ENCODE data around the gene MB21D2.

Gene MB21D2

GRCh38 chr3:192818126-192818525 lies 99.5 kb downstream of the MB21D2 start:
- H3K4me3 ChIP-seq (ENCODE audit: low read depth, low read length), result no peak overlapping the region
- TF ChIP-seq CTCF (IDR thresholded peaks at IDR 0.05; ENCODE audit: low read depth, low read length), result no peak

- no peak for TF ChIP-seq CTCF (IDR thresholded peaks at IDR 0.05; ENCODE audit: low read depth, low read length)
- no peak overlapping the region for H3K4me3 ChIP-seq (ENCODE audit: low read depth, low read length)
Observed at GRCh38 chr3:192817506-192817905, 100.2 kb downstream of the MB21D2 start.

- TF ChIP-seq CTCF (IDR thresholded peaks at IDR 0.05; ENCODE audit: low read depth, low read length), result no peak
- no peak overlapping the region for H3K4me3 ChIP-seq (ENCODE audit: low read depth, low read length)
Observed at GRCh38 chr3:192817053-192817452, 100.6 kb downstream of the MB21D2 start.

GRCh38 chr3:192816351-192816750 lies 101.3 kb downstream of the MB21D2 start:
- H3K4me3 ChIP-seq (ENCODE audit: low read depth, low read length), result no peak overlapping the region
- TF ChIP-seq CTCF (IDR thresholded peaks at IDR 0.05; ENCODE audit: low read depth, low read length), result peak; percentile 46

GRCh38 chr3:192812743-192813383 lies 104.8 kb downstream of the MB21D2 start:
- H3K4me3 ChIP-seq (ENCODE audit: low read depth, low read length), result no peak overlapping the region
- peak; percentile 47; the same call in 1 of the 2 replicates for TF ChIP-seq CTCF (IDR thresholded peaks at IDR 0.05; ENCODE audit: low read depth, low read length)

- no peak overlapping the region for H3K4me3 ChIP-seq (ENCODE audit: low read depth, low read length)
- no peak for TF ChIP-seq CTCF (IDR thresholded peaks at IDR 0.05; ENCODE audit: low read depth, low read length)
Observed at GRCh38 chr3:192805711-192806110, 111.9 kb downstream of the MB21D2 start.

GRCh38 chr3:192804502-192804901 lies 113.2 kb downstream of the MB21D2 start:
- no peak overlapping the region for H3K4me3 ChIP-seq (ENCODE audit: low read depth, low read length)
- no peak for TF ChIP-seq CTCF (IDR thresholded peaks at IDR 0.05; ENCODE audit: low read depth, low read length)
